ENCODE measurements around the gene NSMF. TPM values are rescaled to one million over a fixed set of nuclear protein-coding genes. Genes with fewer than 3 reads are reported as not detected.

Gene NSMF
- polyA plus RNA-seq, 1 of the 3 experiments (the other 2 are of a cell fraction): 58.8 TPM

GRCh38 chr9:137449931-137450538 lies 9.1 kb downstream of the NSMF start:
- no peaks in the 10 kb centered on the region for H3K9me2 ChIP-seq
- TF ChIP-seq RFX5 (IDR thresholded peaks at IDR 0.05; ENCODE audit: low read length) (no peak), POLR2AphosphoS5 (IDR thresholded peaks at IDR 0.05; ENCODE audit: low read depth, low read length) (no peak), YY1 (IDR thresholded peaks at IDR 0.05; ENCODE audit: low read depth) (no peak), MEF2A (IDR thresholded peaks at IDR 0.05; ENCODE audit: borderline replicate concordance, low read depth) (no peak), ELF1 (IDR thresholded peaks at IDR 0.05) (no peak), TCF12 (IDR thresholded peaks at IDR 0.05) (no peak), RAD21 (IDR thresholded peaks at IDR 0.05; ENCODE audit: low read length) (no peak), TAF1 (IDR thresholded peaks at IDR 0.05; ENCODE audit: borderline replicate concordance, low read depth, low read length) (no peak), USF2 (IDR thresholded peaks at IDR 0.05; ENCODE audit: borderline replicate concordance, low read depth, low read length) (no peak), NRF1 (IDR thresholded peaks at IDR 0.05; ENCODE audit: low read depth, low read length) (no peak), MXI1 (IDR thresholded peaks at IDR 0.05; ENCODE audit: low read depth, low read length) (no peak), GATA2 (CRISPR knock-in tag; IDR thresholded peaks at IDR 0.05) (no peak), IRF3 (IDR thresholded peaks at IDR 0.05; ENCODE audit: low read depth, low read length) (no peak), EP300 (IDR thresholded peaks at IDR 0.05; ENCODE audit: borderline replicate concordance in 1 of 2, low read depth in 1 of 2, low read length in 1 of 2) (no peak), FOXM1 (IDR thresholded peaks at IDR 0.05; ENCODE audit: low read depth) (no peak), JUND (IDR thresholded peaks at IDR 0.05) (no peak), SMC3 (IDR thresholded peaks at IDR 0.05; ENCODE audit: low read depth, low read length) (no peak)
- TF ChIP-seq, protein P1, sequence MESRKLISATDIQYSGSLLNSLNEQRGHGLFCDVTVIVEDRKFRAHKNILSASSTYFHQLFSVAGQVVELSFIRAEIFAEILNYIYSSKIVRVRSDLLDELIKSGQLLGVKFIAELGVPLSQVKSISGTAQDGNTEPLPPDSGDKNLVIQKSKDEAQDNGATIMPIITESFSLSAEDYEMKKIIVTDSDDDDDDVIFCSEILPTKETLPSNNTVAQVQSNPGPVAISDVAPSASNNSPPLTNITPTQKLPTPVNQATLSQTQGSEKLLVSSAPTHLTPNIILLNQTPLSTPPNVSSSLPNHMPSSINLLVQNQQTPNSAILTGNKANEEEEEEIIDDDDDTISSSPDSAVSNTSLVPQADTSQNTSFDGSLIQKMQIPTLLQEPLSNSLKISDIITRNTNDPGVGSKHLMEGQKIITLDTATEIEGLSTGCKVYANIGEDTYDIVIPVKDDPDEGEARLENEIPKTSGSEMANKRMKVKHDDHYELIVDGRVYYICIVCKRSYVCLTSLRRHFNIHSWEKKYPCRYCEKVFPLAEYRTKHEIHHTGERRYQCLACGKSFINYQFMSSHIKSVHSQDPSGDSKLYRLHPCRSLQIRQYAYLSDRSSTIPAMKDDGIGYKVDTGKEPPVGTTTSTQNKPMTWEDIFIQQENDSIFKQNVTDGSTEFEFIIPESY (IDR thresholded peaks at IDR 0.05; ENCODE audit: borderline replicate concordance, low read depth): no peak
- TF ChIP-seq, protein P2, sequence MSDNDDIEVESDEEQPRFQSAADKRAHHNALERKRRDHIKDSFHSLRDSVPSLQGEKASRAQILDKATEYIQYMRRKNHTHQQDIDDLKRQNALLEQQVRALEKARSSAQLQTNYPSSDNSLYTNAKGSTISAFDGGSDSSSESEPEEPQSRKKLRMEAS (IDR thresholded peaks at IDR 0.05; ENCODE audit: low read depth): no peak

More at GRCh38 chr9:137449931-137450538, 9.1 kb downstream of the NSMF start:
- peaks cover 3 to 27% of the 10 kb centered on the region in 2 experiments for H3K36me3 ChIP-seq (replicated peaks in 1 of 2; ENCODE audit: control insufficient read depth in 1 of 2, insufficient read depth in 2 of 2, low read length in 1 of 2)
- no peaks in the 10 kb centered on the region for H4K20me1 ChIP-seq (ENCODE audit: insufficient read depth)
- peaks cover 0 to 19% of the 10 kb centered on the region in 2 experiments; a peak in 3 of 4 replicates for H3K4me1 ChIP-seq (ENCODE audit: control insufficient read depth in 1 of 2, insufficient read depth in 2 of 2, low read depth in 1 of 2, low read length in 1 of 2)
- peaks cover 3% of the 10 kb centered on the region for H3F3A ChIP-seq (replicated peaks; ENCODE audit: insufficient read depth)
- CTCF ChIA-PET: no interaction called here
- no peaks in the 10 kb centered on the region for H3K79me2 ChIP-seq (ENCODE audit: insufficient read depth)
- H3K9me3 ChIP-seq: no peaks in the 10 kb centered on the region
- 91% methylated on average over 16 of the region's 18 CpGs for WGBS (ENCODE audit: low lambda C conversion rate)
- no peak overlapping the region for H3K4me3 ChIP-seq (ENCODE audit: low read depth in 2 of 2, low read length in 1 of 2)
- no peak overlapping the region for H3K4me2 ChIP-seq
- POLR2A ChIA-PET: interaction anchor here (0.6 kb wide), 1 partner anchor 9 kb away, joined by 3 read pairs; the partner anchor contains the start of gene NSMF
- H2AFZ ChIP-seq (ENCODE audit: low read depth): no peak overlapping the region
- H3K27me3 ChIP-seq (ENCODE audit: insufficient read depth): no peaks in the 10 kb centered on the region
- H3K9ac ChIP-seq: no peak overlapping the region
- no peak overlapping the region for H3K27ac ChIP-seq (ENCODE audit: low read depth in 2 of 2, low read length in 1 of 2)
- DNase-seq: no peak
